HG03135 (cell line): ENCODE data around the gene PHF14.

Experiments used
- ATAC-seq: cut with Tn5 transposase; IDR thresholded peaks from one replicate; pipeline ENCODE4 v1.9.1; 2021; ENCODE audit warnings: mild to moderate bottlenecking, moderate library complexity; ENCODE audit not compliant: unreplicated experiment

The PHF14 gene

GRCh38 chr7:11196143-11196542 lies 222.5 kb downstream of the PHF14 start:
- ATAC-seq: no peak

GRCh38 chr7:11203224-11203623 lies 229.6 kb downstream of the PHF14 start:
- no peak for ATAC-seq

GRCh38 chr7:11203683-11204082 lies 230.0 kb downstream of the PHF14 start:
- ATAC-seq: no peak

- ATAC-seq: no peak
Observed at GRCh38 chr7:11206177-11206899, 232.7 kb downstream of the PHF14 start.

- ATAC-seq: no peak
Observed at GRCh38 chr7:11207565-11207964, 233.9 kb downstream of the PHF14 start.

DNA sequence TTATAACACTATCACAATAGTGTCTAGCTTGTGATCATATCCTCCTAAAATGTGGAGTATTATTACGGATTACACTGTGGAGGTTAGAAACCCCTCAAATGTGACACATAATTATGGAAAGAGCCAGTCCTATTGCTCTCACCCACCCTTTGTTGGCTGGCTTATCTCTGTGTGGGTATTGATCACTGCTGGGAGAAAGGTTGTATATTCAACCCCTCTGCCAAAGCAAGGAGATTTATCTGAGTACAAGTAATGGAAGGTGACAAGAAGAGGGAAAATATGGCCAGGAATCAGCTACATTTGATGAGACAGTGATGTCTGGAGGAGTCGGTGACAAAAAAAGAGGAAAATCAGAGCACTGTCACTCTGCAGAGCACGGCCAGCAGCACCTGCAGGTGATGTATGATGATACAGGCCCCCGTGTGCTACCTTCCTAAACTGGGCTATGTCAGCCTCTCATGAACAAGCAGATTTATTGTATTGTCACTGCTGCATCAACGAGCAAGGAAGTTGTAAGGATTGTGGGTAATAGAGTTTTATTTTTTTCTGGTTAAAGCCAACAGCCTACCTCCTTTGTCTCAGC lies 235.3 kb downstream of the PHF14 start:
- ATAC-seq: no peak

GRCh38 chr7:11210374-11210773 lies 236.7 kb downstream of the PHF14 start:
- ATAC-seq: no peak

DNA sequence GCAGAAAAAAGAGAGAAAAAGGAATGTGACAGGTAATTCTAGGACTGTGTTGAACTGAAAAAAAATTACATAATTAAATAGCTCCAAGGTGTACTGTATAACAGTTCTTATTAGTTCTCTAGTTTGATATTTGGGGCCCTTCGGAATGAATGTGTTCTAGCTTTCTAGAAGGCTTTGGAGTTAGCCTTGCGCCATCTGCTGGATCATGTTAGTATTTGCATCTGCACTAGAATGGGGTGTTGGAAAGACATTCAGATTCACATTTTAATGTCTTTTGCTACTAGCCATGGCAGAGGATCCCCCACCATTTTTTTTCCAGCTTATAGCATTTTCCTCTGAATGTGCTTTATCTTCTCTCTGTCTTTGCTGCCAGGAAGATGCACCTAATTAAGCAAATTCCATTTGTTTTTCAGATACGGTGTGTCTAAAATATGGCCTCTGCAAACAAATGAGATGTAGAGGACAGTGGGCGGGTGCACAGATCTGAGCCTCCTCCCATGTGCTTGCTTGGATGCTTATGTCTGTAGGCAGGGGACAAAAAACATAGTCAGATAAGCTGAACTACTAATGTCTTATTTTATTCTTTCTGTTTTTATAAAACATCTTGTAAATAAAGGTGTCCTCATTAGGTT lies 238.5 kb downstream of the PHF14 start:
- peak; percentile 82 for ATAC-seq

- ATAC-seq: no peak
Observed at GRCh38 chr7:11212816-11213215, 239.1 kb downstream of the PHF14 start.

- ATAC-seq: no peak
Observed at GRCh38 chr7:11213266-11213665, 239.6 kb downstream of the PHF14 start.

- no peak for ATAC-seq
Observed at GRCh38 chr7:11216276-11216675, 242.6 kb downstream of the PHF14 start.

- no peak for ATAC-seq
Observed at GRCh38 chr7:11217848-11218565, 244.3 kb downstream of the PHF14 start.
